ENCODE data around the gene ERBB4.

DNA sequence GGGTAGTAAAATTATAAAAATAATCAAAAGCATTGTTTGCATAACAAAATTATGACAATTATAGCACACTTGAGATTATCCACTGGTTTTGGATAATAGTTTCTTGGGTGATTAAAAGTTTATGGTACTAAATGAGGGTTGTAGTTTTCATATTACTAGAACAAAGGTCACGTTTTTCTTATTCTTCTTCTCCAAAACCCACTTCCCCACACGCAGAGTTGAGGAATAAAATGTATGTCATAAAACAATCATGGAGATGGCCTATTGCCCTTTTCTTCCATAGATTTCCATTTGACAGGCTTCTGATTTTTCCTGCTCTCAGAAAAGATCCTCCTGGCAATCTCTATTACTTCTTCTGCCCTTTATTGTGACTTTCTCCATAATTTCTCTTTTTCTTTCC, 863.9 kb downstream of the ERBB4 start:
- TF ChIP-seq, protein P1, sequence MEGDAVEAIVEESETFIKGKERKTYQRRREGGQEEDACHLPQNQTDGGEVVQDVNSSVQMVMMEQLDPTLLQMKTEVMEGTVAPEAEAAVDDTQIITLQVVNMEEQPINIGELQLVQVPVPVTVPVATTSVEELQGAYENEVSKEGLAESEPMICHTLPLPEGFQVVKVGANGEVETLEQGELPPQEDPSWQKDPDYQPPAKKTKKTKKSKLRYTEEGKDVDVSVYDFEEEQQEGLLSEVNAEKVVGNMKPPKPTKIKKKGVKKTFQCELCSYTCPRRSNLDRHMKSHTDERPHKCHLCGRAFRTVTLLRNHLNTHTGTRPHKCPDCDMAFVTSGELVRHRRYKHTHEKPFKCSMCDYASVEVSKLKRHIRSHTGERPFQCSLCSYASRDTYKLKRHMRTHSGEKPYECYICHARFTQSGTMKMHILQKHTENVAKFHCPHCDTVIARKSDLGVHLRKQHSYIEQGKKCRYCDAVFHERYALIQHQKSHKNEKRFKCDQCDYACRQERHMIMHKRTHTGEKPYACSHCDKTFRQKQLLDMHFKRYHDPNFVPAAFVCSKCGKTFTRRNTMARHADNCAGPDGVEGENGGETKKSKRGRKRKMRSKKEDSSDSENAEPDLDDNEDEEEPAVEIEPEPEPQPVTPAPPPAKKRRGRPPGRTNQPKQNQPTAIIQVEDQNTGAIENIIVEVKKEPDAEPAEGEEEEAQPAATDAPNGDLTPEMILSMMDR (conservative IDR thresholded peaks at IDR 0.05; ENCODE audit: low read depth, low read length): no peak
- no peak for TF ChIP-seq EZH2 (IDR thresholded peaks at IDR 0.05; ENCODE audit: borderline replicate concordance, low read depth, low read length, poor library complexity, severe bottlenecking)
